Adrenal gland (tissue), 12 donors: Measurements from ENCODE around the gene CAPN7. TPM values are rescaled to one million over a fixed set of nuclear protein-coding genes. Genes with fewer than 3 reads are reported as not detected.

ENCODE experiments used
- DNase-seq, 7 donors: peaks; one replicate each; pipeline ENCODE4 v3.0.0-alpha.2; 2019 to 2020
- H3K27ac ChIP-seq, 5 donors: fragments of 200-600 bp; sonication (generic) in 4 of 5; 1 replicate in 3 of 5; 2 replicates in 2 of 5; pipeline versions ENCODE4 v1.5.1 to v1.8.0; 2016 to 2020; ENCODE audit warnings: mild to moderate bottlenecking in 1 of 5
- H3K27me3 ChIP-seq: fragments of 200-600 bp; 2 replicates; pipeline ENCODE4 v1.8.0; 2021
- H3K36me3 ChIP-seq, 2 donors: fragments of 200-600 bp; replicated peaks in 1 of 2; 1 replicate in 1 of 2; 2 replicates in 1 of 2; pipeline versions ENCODE4 v1.5.1 to v1.8.0; 2018 to 2022
- H3K4me1 ChIP-seq, 2 donors: fragments of 200-600 bp; replicated peaks in 1 of 2; 1 replicate in 1 of 2; 2 replicates in 1 of 2; pipeline versions ENCODE4 v1.5.1 to v1.8.0; 2018 to 2021
- H3K4me3 ChIP-seq, 4 donors: fragments of 200-600 bp; sonication (generic) in 3 of 4; one replicate each; pipeline ENCODE4 v1.5.1; 2016 to 2018
- H3K9me3 ChIP-seq, 3 donors: fragments of 200-600 bp; sonication (generic) in 1 of 3; replicated peaks in 1 of 3; 1 replicate in 2 of 3; 2 replicates in 1 of 3; pipeline versions ENCODE4 v1.5.1 to v1.8.0; 2016 to 2021
- POLR2A ChIP-seq, 2 donors: fragments of 450-650 bp; IDR thresholded peaks; one replicate each; pipeline ENCODE4 v1.6.1; 2017; ENCODE audit warnings: antibody characterized with exemption in 2 of 2, mild to moderate bottlenecking in 2 of 2, moderate library complexity in 1 of 2
- WGBS, 4 donors: extraction: QIAGEN DNeasy Blood & Tissue Kit in 2 of 4; methylation state at CpG; one replicate each; pipeline versions ENCODE4 v1.1.5 to v1.1.7; 2013 to 2017; 5-methylcytosine and 5-hydroxymethylcytosine counted together
- intact Hi-C, 2 donors: fragments of 100-400 bp; cut with DNase I; formaldehyde crosslinking; loops; one replicate each; pipeline versions ENCODE4 v1.14.1 to v1.15.0; 2022 to 2023
- polyA plus RNA-seq, 3 donors: library from polyadenylated mRNA; stranded (reverse); fragments of 200-250 nt in 2 of 3; fragments of 350-450 nt in 1 of 3; fragmentation: Illumina TruSeq in 1 of 3; extraction: RNeasy Lipid Tissue Mini Kit (QIAGEN cat#74804) in 1 of 3; gene quantifications; one replicate each; pipeline ENCODE4 v1.2.3, GENCODE V29; 2013 to 2014
- total RNA-seq, 9 donors: library from RNA; depleted of rRNA in 4 of 9; stranded (reverse); fragments of >200 nt in 4 of 9; fragments of 120-200 nt in 1 of 9; fragmentation: NEBNext Ultra II Directional in 1 of 9; extraction: Animal tissue kit (Norgen Biotek cat#: 25700) in 1 of 9; gene quantifications; one replicate each; pipeline versions ENCODE4 v1.1.0 to v1.2.4, GENCODE V29; 2013 to 2023
- TF ChIP-seq, protein P1 (sequence below), 6 experiments: fragments of 450-650 bp in 4 of 6; fragments of 200-600 bp in 2 of 6; sonication (generic) in 1 of 6; IDR thresholded peaks; 1 replicate in 5 of 6; 2 replicates in 1 of 6; pipeline versions ENCODE4 v1.5.1 to v1.8.0; 2016 to 2021; ENCODE audit warnings: antibody characterized with exemption in 6 of 6, mild to moderate bottlenecking in 2 of 6, moderate library complexity in 1 of 6
- donor health status: healthy with polysubstance abuse.
- donor health status: Bipolar disorder and iron deficiency.
- donor health status: DM: yes; HTN: yes; CAD: no.
- donor health status: DM: no; HTN: no; CAD: no.
- donor health status: DM: no; HTN: no; CAD: no.
- donor health status: DM: yes; HTN: yes; CAD: no.

Gene CAPN7
- total and polyA plus RNA-seq, 12 donors = 14.4 to 54.9 (median 36.5) TPM

DNA sequence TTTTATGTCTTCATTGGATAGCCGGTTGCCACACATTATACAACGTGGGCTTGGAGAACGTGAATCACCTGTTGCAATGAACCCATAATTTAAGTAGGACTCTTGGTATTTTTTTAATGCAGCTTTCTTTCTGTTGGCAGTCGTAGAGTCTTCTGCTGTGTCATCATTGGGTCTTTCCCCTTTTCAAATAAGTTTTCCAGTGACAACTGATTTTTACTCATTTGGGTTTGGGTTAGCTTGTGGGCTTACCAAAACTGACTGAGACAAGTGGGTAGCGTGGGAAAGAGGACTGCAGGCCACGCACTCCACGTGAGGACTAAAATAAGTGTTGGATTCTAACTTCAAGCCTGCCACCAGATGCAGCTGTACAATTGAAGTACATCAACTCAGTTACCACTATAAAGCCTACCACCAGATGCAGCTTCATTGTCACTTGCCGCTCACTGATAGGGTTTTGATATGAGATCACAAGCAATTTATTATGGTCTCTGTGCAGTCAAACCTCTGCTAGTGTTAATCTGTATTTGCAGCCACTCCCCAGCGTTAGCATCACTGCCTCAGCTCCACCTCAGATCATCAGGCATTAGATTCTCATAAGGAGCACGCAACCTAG, 6.4 kb upstream of the CAPN7 start:
- DNase-seq = no peak
- H3K9me3 ChIP-seq = no peaks in the 10 kb centered on the region
- H3K36me3 ChIP-seq = no peaks in the 10 kb centered on the region
- H3K27me3 ChIP-seq = no peaks in the 10 kb centered on the region
- no peaks in the 10 kb centered on the region for H3K4me1 ChIP-seq
- H3K4me3 ChIP-seq = no peak overlapping the region
- WGBS, 4 donors = 78 to 82% (median 79%) methylated on average over 10 of the region's 10 CpGs
- intact Hi-C loops = loop anchor here (5.0 to 10.0 kb wide), 3 partner anchors 203 to 355 kb away; no protein-coding TSS in a partner anchor
- no peak overlapping the region for H3K27ac ChIP-seq
- TF ChIP-seq, protein P1, sequence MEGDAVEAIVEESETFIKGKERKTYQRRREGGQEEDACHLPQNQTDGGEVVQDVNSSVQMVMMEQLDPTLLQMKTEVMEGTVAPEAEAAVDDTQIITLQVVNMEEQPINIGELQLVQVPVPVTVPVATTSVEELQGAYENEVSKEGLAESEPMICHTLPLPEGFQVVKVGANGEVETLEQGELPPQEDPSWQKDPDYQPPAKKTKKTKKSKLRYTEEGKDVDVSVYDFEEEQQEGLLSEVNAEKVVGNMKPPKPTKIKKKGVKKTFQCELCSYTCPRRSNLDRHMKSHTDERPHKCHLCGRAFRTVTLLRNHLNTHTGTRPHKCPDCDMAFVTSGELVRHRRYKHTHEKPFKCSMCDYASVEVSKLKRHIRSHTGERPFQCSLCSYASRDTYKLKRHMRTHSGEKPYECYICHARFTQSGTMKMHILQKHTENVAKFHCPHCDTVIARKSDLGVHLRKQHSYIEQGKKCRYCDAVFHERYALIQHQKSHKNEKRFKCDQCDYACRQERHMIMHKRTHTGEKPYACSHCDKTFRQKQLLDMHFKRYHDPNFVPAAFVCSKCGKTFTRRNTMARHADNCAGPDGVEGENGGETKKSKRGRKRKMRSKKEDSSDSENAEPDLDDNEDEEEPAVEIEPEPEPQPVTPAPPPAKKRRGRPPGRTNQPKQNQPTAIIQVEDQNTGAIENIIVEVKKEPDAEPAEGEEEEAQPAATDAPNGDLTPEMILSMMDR (IDR thresholded peaks at IDR 0.05) = no peak
- no peak for TF ChIP-seq POLR2A (IDR thresholded peaks at IDR 0.05)

DNA sequence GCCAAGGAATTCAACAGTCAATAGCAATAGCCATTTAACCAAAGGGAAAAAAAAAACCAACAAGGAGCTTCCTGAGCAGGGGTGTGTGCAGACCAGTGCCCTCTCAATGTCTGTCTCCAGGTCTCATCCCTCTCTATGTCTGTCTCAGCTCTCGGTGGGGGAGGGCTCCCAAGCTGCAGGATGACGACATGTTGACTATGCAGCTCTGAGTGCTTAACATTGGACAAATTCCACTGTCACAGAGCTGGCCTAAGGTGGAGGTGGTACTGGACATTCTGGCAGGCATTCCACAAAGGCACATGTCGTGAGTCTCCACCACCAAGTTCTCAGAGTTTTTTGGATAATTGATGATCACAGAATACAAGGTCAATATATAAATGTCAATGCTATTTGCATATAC, 2.0 kb upstream of the CAPN7 start:
- Histone ChIP-seq H3K27ac (no peak overlapping the region), H3K36me3 (no peaks in the 10 kb centered on the region), H3K4me1 (peaks cover 13 to 19% of the 10 kb centered on the region in 2 donors), H3K4me3 (no peak overlapping the region), H3K27me3 (no peaks in the 10 kb centered on the region), H3K9me3 (no peaks in the 10 kb centered on the region)
- 66 to 76% (median 74%) methylated on average over 3 of the region's 3 CpGs for WGBS, 4 donors
- intact Hi-C loops = loop anchor here (5.0 to 10.0 kb wide), 3 partner anchors 198 to 351 kb away; no protein-coding TSS in a partner anchor
- TF ChIP-seq, protein P1 (IDR thresholded peaks at IDR 0.05) = no peak
- TF ChIP-seq POLR2A (IDR thresholded peaks at IDR 0.05) = no peak
- DNase-seq = peak in 1 of 7 donors; percentile 19

GRCh38 chr3:15205482-15205933, 538 bp upstream of the CAPN7 start:
- H3K27me3 ChIP-seq = no peaks in the 10 kb centered on the region
- no peaks in the 10 kb centered on the region for H3K9me3 ChIP-seq
- 0 to 2% (median 1%) methylated on average over 3 of the region's 3 CpGs for WGBS, 4 donors
- peak overlapping the region in 3 of 4 donors; percentile 25 to 100 (median 54) for H3K4me3 ChIP-seq
- peak overlapping the region; percentile 9 to 100 (median 98) for H3K27ac ChIP-seq
- intact Hi-C loops = loop anchor here in 1 of 2 donors (10.0 kb wide), 2 partner anchors 199 to 349 kb away; no protein-coding TSS in a partner anchor
- H3K4me1 ChIP-seq = peaks cover 20 to 33% of the 10 kb centered on the region in 2 donors
- TF ChIP-seq, protein P1 (IDR thresholded peaks at IDR 0.05) = peak in 3 of 6 experiments; percentile 17 to 55 (median 48)
- TF ChIP-seq POLR2A (IDR thresholded peaks at IDR 0.05) = no peak
- peaks cover 0 to 13% of the 10 kb centered on the region in 2 donors for H3K36me3 ChIP-seq
- no peak for DNase-seq

GRCh38 chr3:15206662-15207576, 873 bp downstream of the CAPN7 start:
- 2 to 6% (median 4%) methylated on average over 13 to 30 of the region's 30 CpGs for WGBS, 4 donors

More at GRCh38 chr3:15206662-15207576, 873 bp downstream of the CAPN7 start:
- intact Hi-C loops = loop anchor here in 1 of 2 donors (10.0 kb wide), 2 partner anchors 198 to 348 kb away; no protein-coding TSS in a partner anchor
- H3K9me3 ChIP-seq = no peaks in the 10 kb centered on the region
- peak overlapping the region; percentile 98 to 100 (median 99) for H3K27ac ChIP-seq
- H3K4me3 ChIP-seq = peak overlapping the region; percentile 54 to 100 (median 92)
- peaks cover 0 to 17% of the 10 kb centered on the region in 2 donors for H3K36me3 ChIP-seq
- DNase-seq = peak; percentile 22 to 72 (median 48)
- peak in 1 of 2 donors; percentile 37 for TF ChIP-seq POLR2A (IDR thresholded peaks at IDR 0.05)
- TF ChIP-seq, protein P1 (IDR thresholded peaks at IDR 0.05) = no peak
- H3K4me1 ChIP-seq = peaks cover 20 to 33% of the 10 kb centered on the region in 2 donors
- no peaks in the 10 kb centered on the region for H3K27me3 ChIP-seq
